ENCODE results near the gene ELMO1.
A peak's percentile ranks its signal among the peaks of the same experiment; 100 is the strongest.

The ELMO1 gene

DNA sequence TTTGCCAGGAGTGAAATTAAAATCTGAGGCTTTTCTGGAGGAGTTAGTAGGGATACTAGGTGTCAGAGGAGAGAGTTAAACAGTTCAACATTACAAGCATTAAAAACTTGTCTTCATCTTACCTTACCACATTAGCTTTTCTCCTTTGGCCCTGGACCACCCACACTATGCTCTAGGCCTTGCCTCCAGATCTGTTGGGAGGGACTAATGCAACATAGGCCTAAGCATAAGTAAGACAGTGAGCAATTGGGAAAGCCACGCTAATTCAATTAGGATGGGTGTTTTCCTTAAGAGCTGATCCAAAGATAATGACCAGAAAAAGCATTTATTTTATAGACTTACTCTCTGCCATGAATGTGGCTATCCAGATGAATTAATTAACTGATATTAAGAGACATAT, 158.9 kb downstream of the ELMO1 start:
- Histone ChIP-seq H3K4me1 (ENCODE audit: control insufficient read depth, insufficient read depth, low read length) (peaks cover 4% of the 10 kb centered on the region; the same call in 1 of the 2 replicates), H3K27ac (ENCODE audit: low read length) (no peak overlapping the region), H3K27me3 (ENCODE audit: control insufficient read depth, insufficient read depth, low read length) (no peaks in the 10 kb centered on the region), H3K4me3 (ENCODE audit: low read length) (no peak overlapping the region), H3K36me3 (ENCODE audit: control insufficient read depth, insufficient read depth, low read length) (no peaks in the 10 kb centered on the region), H3K9me3 (ENCODE audit: control insufficient read depth, insufficient read depth, low read length) (no peaks in the 10 kb centered on the region)
- no CpG with 5 or more reads among the region's 1 CpG for WGBS (ENCODE audit: insufficient coverage, insufficient read length)
- DNase-seq (ENCODE audit: low read depth, low spot score): no peak

DNA sequence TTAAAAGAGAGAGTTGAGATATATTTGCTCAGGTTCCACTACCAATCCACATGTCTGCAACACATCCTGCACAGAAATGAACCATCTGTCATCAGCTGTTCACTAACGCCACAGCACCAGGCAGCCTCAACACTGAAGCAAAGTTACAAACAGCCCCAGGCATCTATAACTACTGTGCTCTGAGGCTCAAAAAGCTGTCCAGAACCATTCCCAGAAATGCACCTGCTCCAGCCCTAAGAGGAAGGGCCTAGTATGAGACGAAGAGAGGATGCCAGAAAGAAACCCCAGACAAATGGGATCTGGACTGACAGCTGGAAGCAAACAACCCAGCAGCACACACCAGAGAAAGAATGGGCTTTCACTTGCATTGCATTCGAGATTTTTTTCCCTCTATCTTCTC, 159.3 kb downstream of the ELMO1 start:
- Histone ChIP-seq H3K4me3 (ENCODE audit: low read length) (no peak overlapping the region), H3K27ac (ENCODE audit: low read length) (no peak overlapping the region), H3K4me1 (ENCODE audit: control insufficient read depth, insufficient read depth, low read length) (peaks cover 4% of the 10 kb centered on the region; the same call in 1 of the 2 replicates), H3K9me3 (ENCODE audit: control insufficient read depth, insufficient read depth, low read length) (no peaks in the 10 kb centered on the region), H3K27me3 (ENCODE audit: control insufficient read depth, insufficient read depth, low read length) (no peaks in the 10 kb centered on the region), H3K36me3 (ENCODE audit: control insufficient read depth, insufficient read depth, low read length) (no peaks in the 10 kb centered on the region)
- WGBS (ENCODE audit: insufficient coverage, insufficient read length): no CpG with 5 or more reads among the region's 3 CpGs
- DNase-seq (ENCODE audit: low read depth, low spot score): no peak

DNA sequence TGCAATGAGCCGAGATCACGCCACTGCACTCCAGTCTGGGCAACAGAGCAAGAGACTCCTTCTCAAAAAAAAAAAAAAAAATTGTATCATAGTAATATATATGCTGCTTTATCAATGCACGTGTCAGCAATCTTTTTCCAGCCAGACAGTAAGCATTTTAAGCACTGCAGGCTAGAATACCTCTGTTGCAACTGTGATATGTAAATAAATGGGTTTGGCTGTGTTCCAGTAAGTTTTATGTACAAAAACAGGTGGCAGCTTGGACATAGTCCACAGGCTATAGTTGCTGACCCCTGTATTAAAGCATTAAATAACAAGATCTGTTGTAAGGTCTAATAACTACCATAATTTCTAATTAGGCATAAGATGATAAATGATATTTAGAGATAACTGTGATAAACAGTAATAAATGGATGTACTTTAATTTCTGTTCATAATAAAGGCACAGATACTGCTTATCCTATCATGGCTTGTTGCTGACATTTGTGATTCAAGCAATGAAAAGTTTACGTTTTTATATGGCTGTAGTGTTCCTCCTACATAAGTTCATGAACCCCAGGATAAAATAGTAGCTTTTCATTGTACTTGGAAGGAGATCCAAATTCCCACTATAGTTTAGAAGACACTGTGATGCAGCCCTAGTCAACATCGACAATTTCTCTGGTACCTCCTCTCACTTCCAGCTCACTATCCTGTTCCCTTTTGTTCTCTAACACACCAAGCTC, 161.4 kb downstream of the ELMO1 start:
- Histone ChIP-seq H3K4me1 (ENCODE audit: control insufficient read depth, insufficient read depth, low read length) (peaks cover 4% of the 10 kb centered on the region; the same call in 1 of the 2 replicates), H3K27me3 (ENCODE audit: control insufficient read depth, insufficient read depth, low read length) (no peaks in the 10 kb centered on the region), H3K36me3 (ENCODE audit: control insufficient read depth, insufficient read depth, low read length) (no peaks in the 10 kb centered on the region), H3K9me3 (ENCODE audit: control insufficient read depth, insufficient read depth, low read length) (no peaks in the 10 kb centered on the region), H3K4me3 (ENCODE audit: low read length) (no peak overlapping the region), H3K27ac (ENCODE audit: low read length) (no peak overlapping the region)
- WGBS (ENCODE audit: insufficient coverage, insufficient read length): no CpG with 5 or more reads among the region's 5 CpGs
- DNase-seq (ENCODE audit: low read depth, low spot score): no peak

DNA sequence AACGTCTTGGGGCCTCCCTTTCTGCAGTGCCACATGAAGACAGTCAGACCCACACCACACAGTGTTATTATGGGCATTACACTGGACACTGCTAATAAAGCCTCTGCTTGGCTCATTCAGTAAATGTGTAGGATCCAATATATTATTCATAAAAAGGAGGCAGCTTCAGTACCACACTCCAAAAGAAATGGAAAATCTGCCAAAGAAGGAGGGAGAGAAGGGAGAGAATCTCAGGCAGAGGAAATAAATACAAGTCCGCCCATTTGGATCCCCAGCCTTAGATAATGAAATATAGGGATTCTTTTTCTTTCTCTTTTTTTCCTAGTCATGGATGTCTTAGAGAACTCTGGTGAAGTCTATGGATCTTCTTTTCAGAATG, 162.2 kb downstream of the ELMO1 start:
- H3K27ac ChIP-seq (ENCODE audit: low read length): no peak overlapping the region
- no CpG with 5 or more reads among the region's 2 CpGs for WGBS (ENCODE audit: insufficient coverage, insufficient read length)
- H3K36me3 ChIP-seq (ENCODE audit: control insufficient read depth, insufficient read depth, low read length): no peaks in the 10 kb centered on the region
- no peaks in the 10 kb centered on the region for H3K27me3 ChIP-seq (ENCODE audit: control insufficient read depth, insufficient read depth, low read length)
- H3K4me3 ChIP-seq (ENCODE audit: low read length): no peak overlapping the region
- no peaks in the 10 kb centered on the region for H3K9me3 ChIP-seq (ENCODE audit: control insufficient read depth, insufficient read depth, low read length)
- H3K4me1 ChIP-seq (ENCODE audit: control insufficient read depth, insufficient read depth, low read length): peaks cover 4% of the 10 kb centered on the region; the same call in 1 of the 2 replicates
- DNase-seq (ENCODE audit: low read depth, low spot score): no peak

DNA sequence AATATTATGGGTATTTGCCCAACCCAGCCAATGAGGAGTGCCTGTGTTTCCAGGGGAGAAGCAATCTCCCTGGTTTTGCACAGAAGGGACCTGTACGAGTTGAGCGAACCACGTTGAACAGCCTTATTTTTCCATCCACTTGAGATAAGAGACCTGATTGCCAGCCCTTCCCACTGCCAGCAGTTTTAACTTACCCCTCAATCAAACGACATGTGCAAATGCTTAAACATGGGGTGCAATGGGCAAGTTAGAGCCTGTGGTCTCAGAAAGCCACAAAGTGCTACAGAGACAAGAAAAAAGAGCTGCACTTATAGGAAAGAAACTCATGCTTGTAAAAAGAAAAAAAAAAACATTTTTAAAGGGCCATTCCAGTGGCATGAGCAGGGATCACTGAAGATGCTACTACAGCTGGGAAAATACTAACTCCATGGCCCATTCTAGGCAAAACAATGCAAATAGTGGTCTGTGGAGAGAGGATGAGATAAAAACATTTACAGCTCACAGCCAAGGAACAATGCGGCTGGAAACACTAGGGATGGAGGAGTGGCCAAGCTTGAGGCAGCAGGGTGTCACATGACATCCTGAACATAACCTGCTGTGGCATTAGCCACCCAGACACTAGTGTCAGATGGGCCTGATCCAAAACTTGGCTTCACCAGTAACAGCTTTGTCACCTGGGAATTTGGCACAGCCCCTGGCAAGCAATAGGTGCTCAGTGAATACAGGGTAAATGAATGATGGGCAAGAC, 162.8 kb downstream of the ELMO1 start:
- no peaks in the 10 kb centered on the region for H3K9me3 ChIP-seq (ENCODE audit: control insufficient read depth, insufficient read depth, low read length)
- H3K4me1 ChIP-seq (ENCODE audit: control insufficient read depth, insufficient read depth, low read length): peaks cover 4% of the 10 kb centered on the region; the same call in 1 of the 2 replicates
- no peaks in the 10 kb centered on the region for H3K36me3 ChIP-seq (ENCODE audit: control insufficient read depth, insufficient read depth, low read length)
- no CpG with 5 or more reads among the region's 5 CpGs for WGBS (ENCODE audit: insufficient coverage, insufficient read length)
- no peaks in the 10 kb centered on the region for H3K27me3 ChIP-seq (ENCODE audit: control insufficient read depth, insufficient read depth, low read length)
- H3K27ac ChIP-seq (ENCODE audit: low read length): no peak overlapping the region
- no peak for DNase-seq (ENCODE audit: low read depth, low spot score)
- H3K4me3 ChIP-seq (ENCODE audit: low read length): no peak overlapping the region

DNA sequence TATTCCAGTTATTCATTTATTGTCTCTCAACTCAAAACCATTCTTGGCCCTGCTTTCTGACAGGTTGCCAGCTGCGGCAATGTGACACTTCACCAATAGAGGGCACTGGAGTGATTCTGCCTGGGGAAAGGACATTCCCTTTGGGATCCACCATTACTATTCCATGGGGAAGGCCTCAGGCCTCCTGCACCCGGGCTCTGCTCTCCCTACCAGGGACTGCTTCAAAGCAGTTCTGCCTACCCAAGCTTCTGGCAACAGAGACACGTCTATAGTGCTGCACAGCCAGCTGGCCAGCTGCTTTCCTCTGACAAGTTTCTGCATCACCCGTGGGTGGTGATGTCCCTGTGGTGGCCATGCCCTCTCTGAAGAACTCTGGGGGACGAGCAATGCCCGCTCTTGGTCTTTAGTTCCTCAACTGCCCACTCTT, 163.8 kb downstream of the ELMO1 start:
- Histone ChIP-seq H3K4me1 (ENCODE audit: control insufficient read depth, insufficient read depth, low read length) (peaks cover 4% of the 10 kb centered on the region; the same call in 1 of the 2 replicates), H3K27me3 (ENCODE audit: control insufficient read depth, insufficient read depth, low read length) (no peaks in the 10 kb centered on the region), H3K4me3 (ENCODE audit: low read length) (no peak overlapping the region), H3K27ac (ENCODE audit: low read length) (no peak overlapping the region), H3K9me3 (ENCODE audit: control insufficient read depth, insufficient read depth, low read length) (no peaks in the 10 kb centered on the region), H3K36me3 (ENCODE audit: control insufficient read depth, insufficient read depth, low read length) (no peaks in the 10 kb centered on the region)
- WGBS (ENCODE audit: insufficient coverage, insufficient read length): no CpG with 5 or more reads among the region's 6 CpGs
- peak; percentile 27 for DNase-seq (ENCODE audit: low read depth, low spot score)

DNA sequence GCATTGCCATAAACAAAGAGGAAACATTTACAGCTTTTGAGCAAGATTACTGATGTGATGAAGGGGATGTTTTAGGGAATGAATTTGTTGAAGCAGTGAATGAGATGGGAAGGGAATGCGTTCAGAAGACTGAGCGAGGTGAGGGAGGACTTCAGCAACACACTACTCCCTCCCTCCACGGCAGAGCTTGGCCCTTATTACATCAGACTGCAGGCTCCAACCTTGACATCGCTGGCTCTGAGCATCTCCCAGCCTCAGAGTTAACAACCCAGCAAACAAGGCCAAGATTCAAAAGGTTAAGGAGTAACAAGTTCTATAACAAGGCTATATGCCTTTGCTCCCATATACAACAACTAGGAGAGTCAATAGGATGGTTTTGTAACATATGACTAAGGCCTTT, 164.4 kb downstream of the ELMO1 start:
- DNase-seq (ENCODE audit: low read depth, low spot score): no peak
- H3K4me1 ChIP-seq (ENCODE audit: control insufficient read depth, insufficient read depth, low read length): peaks cover 4% of the 10 kb centered on the region; the same call in 1 of the 2 replicates
- WGBS (ENCODE audit: insufficient coverage, insufficient read length): 100% methylated on average over 2 of the region's 4 CpGs
- no peak overlapping the region for H3K4me3 ChIP-seq (ENCODE audit: low read length)
- no peaks in the 10 kb centered on the region for H3K36me3 ChIP-seq (ENCODE audit: control insufficient read depth, insufficient read depth, low read length)
- no peak overlapping the region for H3K27ac ChIP-seq (ENCODE audit: low read length)
- H3K27me3 ChIP-seq (ENCODE audit: control insufficient read depth, insufficient read depth, low read length): no peaks in the 10 kb centered on the region
- H3K9me3 ChIP-seq (ENCODE audit: control insufficient read depth, insufficient read depth, low read length): no peaks in the 10 kb centered on the region

DNA sequence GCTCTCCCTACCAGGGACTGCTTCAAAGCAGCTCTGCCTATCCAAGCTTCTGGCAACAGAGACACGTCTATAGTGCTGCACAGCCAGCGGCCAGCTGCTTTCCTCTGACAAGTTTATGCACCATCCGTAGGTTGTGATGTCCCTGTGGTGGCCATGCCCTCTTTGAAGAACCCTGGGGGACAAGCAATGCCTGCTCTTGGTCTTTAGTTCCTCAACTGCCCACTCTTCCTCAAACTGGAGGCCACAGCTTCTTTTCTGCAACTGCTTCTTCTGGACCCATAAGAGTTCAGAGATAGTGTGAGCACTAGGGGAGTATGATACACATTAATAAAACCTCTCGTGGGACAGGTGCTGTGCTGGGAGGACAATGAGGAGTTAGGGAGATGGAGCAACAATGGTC, 164.9 kb downstream of the ELMO1 start:
- no peaks in the 10 kb centered on the region for H3K27me3 ChIP-seq (ENCODE audit: control insufficient read depth, insufficient read depth, low read length)
- no peak overlapping the region for H3K4me3 ChIP-seq (ENCODE audit: low read length)
- H3K4me1 ChIP-seq (ENCODE audit: control insufficient read depth, insufficient read depth, low read length): peaks cover 4% of the 10 kb centered on the region; the same call in 1 of the 2 replicates
- H3K36me3 ChIP-seq (ENCODE audit: control insufficient read depth, insufficient read depth, low read length): no peaks in the 10 kb centered on the region
- no peak for DNase-seq (ENCODE audit: low read depth, low spot score)
- no peaks in the 10 kb centered on the region for H3K9me3 ChIP-seq (ENCODE audit: control insufficient read depth, insufficient read depth, low read length)
- no peak overlapping the region for H3K27ac ChIP-seq (ENCODE audit: low read length)
- no CpG with 5 or more reads among the region's 4 CpGs for WGBS (ENCODE audit: insufficient coverage, insufficient read length)

DNA sequence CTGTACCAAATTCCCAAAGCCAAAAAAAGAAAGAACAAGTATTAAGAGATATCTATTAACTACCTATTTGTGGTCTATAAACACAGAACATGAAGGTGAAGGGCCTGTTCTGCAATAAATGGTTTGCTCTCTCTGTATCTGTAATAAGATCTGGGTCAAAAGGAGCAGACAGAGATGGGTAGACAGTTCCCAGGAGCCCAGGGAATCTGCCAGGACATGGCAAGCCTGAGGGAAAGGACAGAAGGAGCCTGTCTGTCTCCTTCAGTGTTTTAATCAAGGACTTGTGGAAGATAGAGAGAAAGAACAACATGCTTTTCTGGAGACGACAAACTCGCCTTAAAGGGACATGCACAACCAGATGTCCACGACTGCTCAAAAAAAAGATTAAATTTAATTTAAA, 165.7 kb downstream of the ELMO1 start:
- WGBS (ENCODE audit: insufficient coverage, insufficient read length): no CpG with 5 or more reads among the region's 3 CpGs
- no peaks in the 10 kb centered on the region for H3K27me3 ChIP-seq (ENCODE audit: control insufficient read depth, insufficient read depth, low read length)
- no peak overlapping the region for H3K27ac ChIP-seq (ENCODE audit: low read length)
- no peak for DNase-seq (ENCODE audit: low read depth, low spot score)
- H3K4me1 ChIP-seq (ENCODE audit: control insufficient read depth, insufficient read depth, low read length): peaks cover 4% of the 10 kb centered on the region; the same call in 1 of the 2 replicates
- no peaks in the 10 kb centered on the region for H3K9me3 ChIP-seq (ENCODE audit: control insufficient read depth, insufficient read depth, low read length)
- H3K36me3 ChIP-seq (ENCODE audit: control insufficient read depth, insufficient read depth, low read length): no peaks in the 10 kb centered on the region
- H3K4me3 ChIP-seq (ENCODE audit: low read length): no peak overlapping the region

DNA sequence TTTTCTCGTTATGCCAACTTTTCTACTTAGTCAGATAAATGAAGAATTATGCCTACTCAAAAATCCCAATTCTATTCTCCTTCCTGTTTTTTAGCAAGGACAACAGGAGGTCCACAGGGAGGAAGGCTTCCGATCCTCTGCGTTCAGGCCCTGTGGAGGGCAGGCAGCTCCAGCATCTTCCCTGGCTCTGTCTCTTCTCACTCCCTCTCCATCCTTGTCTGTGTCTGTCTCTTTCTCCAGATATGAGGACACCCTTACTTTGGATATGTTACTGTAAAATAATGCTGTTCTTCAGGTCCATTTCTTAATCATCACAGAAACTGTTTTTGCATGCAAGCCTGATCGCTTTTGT, 166.6 kb downstream of the ELMO1 start:
- Histone ChIP-seq H3K27me3 (ENCODE audit: control insufficient read depth, insufficient read depth, low read length) (no peaks in the 10 kb centered on the region), H3K4me1 (ENCODE audit: control insufficient read depth, insufficient read depth, low read length) (peaks cover 4% of the 10 kb centered on the region; the same call in 1 of the 2 replicates), H3K27ac (ENCODE audit: low read length) (no peak overlapping the region), H3K4me3 (ENCODE audit: low read length) (no peak overlapping the region), H3K36me3 (ENCODE audit: control insufficient read depth, insufficient read depth, low read length) (no peaks in the 10 kb centered on the region), H3K9me3 (ENCODE audit: control insufficient read depth, insufficient read depth, low read length) (no peaks in the 10 kb centered on the region)
- no CpG with 5 or more reads among the region's 4 CpGs for WGBS (ENCODE audit: insufficient coverage, insufficient read length)
- DNase-seq (ENCODE audit: low read depth, low spot score): no peak

Data from iPS DF 6.9 (cell line).